GM11168 (cell line): ENCODE data around the gene C6orf132.
"Not testable (repeated sequence)": the region's sequence is repeated elsewhere in the genome, so short reads cannot be mapped to it uniquely, and the experiment has no call there.

Experiments used
- in situ Hi-C: fragments of 300-500 bp; cut with MboI; formaldehyde crosslinking; loops from one replicate; pipeline ENCODE4 v1.12.0; 2022; ENCODE audit warnings: low sequenced_read_pairs; ENCODE audit not compliant: unreplicated experiment

C6orf132 gene

GRCh38 chr6:42142118-42142835 is at the start of gene C6orf132:
Gene C6orf132, minus strand, starts transcription at chr6:42142620. Its CDS starts 176 bp downstream, at chr6:42142444.
- in situ Hi-C loops, result no loop called here

GRCh38 chr6:42190554-42191183 is 48.2 kb upstream of the C6orf132 start:
- in situ Hi-C loops, result no loop called here

GRCh38 chr6:42188406-42188805 is 46.0 kb upstream of the C6orf132 start:
- in situ Hi-C loops, result no loop called here

GRCh38 chr6:42185597-42185996 is 43.2 kb upstream of the C6orf132 start:
- in situ Hi-C loops, result no loop called here

GRCh38 chr6:42184475-42184874 is 42.1 kb upstream of the C6orf132 start:
- in situ Hi-C loops, result no loop called here

- in situ Hi-C loops, result no loop called here
Observed at GRCh38 chr6:42182101-42182500, 39.7 kb upstream of the C6orf132 start.

- in situ Hi-C loops, result no loop called here
Observed at GRCh38 chr6:42179945-42180313, 37.5 kb upstream of the C6orf132 start.

- in situ Hi-C loops, result no loop called here
Observed at GRCh38 chr6:42179261-42179944, 37.0 kb upstream of the C6orf132 start.

- in situ Hi-C loops, result no loop called here
Observed at GRCh38 chr6:42177514-42178364, 35.3 kb upstream of the C6orf132 start.

GRCh38 chr6:42176981-42177380 is 34.6 kb upstream of the C6orf132 start:
- in situ Hi-C loops, result no loop called here

GRCh38 chr6:42175860-42176259 is 33.4 kb upstream of the C6orf132 start:
- in situ Hi-C loops, result no loop called here

- in situ Hi-C loops, result no loop called here
Observed at GRCh38 chr6:42173101-42173500, 30.7 kb upstream of the C6orf132 start, which contains the start of gene GUCA1A. Gene GUCA1A, plus strand, starts transcription at chr6:42173364. Its CDS starts 250 bp downstream, at chr6:42173614.

GRCh38 chr6:42171813-42172581 is 29.6 kb upstream of the C6orf132 start:
- in situ Hi-C loops, result no loop called here

GRCh38 chr6:42169780-42170179 is 27.4 kb upstream of the C6orf132 start:
- in situ Hi-C loops, result not testable (repeated sequence)

- in situ Hi-C loops, result no loop called here
Observed at GRCh38 chr6:42168650-42169049, 26.2 kb upstream of the C6orf132 start.

GRCh38 chr6:42166444-42167141 is 24.2 kb upstream of the C6orf132 start:
- in situ Hi-C loops, result no loop called here

- in situ Hi-C loops, result no loop called here
Observed at GRCh38 chr6:42165016-42165415, 22.6 kb upstream of the C6orf132 start.

GRCh38 chr6:42163981-42164380 is 21.6 kb upstream of the C6orf132 start:
- in situ Hi-C loops, result no loop called here

GRCh38 chr6:42162812-42163211 is 20.4 kb upstream of the C6orf132 start:
- in situ Hi-C loops, result no loop called here
